ENCODE measurements around the gene GAD2.

DNA sequence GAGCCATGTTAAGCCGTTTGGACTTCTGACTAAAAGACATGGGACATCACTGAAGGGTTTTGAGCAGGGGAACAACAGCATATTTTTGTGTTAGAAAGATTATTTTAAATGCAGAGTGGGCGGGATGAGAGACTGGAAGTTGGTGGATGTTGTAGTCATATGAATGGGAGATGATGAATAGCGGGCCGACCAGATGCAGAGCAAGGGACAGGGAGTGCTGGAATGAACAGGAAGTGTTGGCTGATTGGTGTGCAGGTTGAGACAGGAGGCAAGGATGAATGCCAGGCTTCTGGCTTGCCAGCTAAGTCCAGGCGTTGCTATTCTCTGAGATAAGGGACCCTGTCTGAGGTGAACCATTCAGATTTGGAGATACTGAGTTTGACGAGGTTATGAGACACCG is 38.0 kb downstream of the GAD2 start:
- TF ChIP-seq, protein P1, sequence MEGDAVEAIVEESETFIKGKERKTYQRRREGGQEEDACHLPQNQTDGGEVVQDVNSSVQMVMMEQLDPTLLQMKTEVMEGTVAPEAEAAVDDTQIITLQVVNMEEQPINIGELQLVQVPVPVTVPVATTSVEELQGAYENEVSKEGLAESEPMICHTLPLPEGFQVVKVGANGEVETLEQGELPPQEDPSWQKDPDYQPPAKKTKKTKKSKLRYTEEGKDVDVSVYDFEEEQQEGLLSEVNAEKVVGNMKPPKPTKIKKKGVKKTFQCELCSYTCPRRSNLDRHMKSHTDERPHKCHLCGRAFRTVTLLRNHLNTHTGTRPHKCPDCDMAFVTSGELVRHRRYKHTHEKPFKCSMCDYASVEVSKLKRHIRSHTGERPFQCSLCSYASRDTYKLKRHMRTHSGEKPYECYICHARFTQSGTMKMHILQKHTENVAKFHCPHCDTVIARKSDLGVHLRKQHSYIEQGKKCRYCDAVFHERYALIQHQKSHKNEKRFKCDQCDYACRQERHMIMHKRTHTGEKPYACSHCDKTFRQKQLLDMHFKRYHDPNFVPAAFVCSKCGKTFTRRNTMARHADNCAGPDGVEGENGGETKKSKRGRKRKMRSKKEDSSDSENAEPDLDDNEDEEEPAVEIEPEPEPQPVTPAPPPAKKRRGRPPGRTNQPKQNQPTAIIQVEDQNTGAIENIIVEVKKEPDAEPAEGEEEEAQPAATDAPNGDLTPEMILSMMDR (IDR thresholded peaks at IDR 0.05) = no peak
- TF ChIP-seq EP300 (IDR thresholded peaks at IDR 0.05) (no peak), POLR2AphosphoS5 (IDR thresholded peaks at IDR 0.05) (no peak)
